ENCODE measurements around the gene NEO1. TPM values are rescaled to one million over a fixed set of nuclear protein-coding genes. Genes with fewer than 3 reads are reported as not detected.

NEO1 gene
- total and polyA plus RNA-seq, 2 experiments from 2014 or later = 39.1 to 64.0 TPM

DNA sequence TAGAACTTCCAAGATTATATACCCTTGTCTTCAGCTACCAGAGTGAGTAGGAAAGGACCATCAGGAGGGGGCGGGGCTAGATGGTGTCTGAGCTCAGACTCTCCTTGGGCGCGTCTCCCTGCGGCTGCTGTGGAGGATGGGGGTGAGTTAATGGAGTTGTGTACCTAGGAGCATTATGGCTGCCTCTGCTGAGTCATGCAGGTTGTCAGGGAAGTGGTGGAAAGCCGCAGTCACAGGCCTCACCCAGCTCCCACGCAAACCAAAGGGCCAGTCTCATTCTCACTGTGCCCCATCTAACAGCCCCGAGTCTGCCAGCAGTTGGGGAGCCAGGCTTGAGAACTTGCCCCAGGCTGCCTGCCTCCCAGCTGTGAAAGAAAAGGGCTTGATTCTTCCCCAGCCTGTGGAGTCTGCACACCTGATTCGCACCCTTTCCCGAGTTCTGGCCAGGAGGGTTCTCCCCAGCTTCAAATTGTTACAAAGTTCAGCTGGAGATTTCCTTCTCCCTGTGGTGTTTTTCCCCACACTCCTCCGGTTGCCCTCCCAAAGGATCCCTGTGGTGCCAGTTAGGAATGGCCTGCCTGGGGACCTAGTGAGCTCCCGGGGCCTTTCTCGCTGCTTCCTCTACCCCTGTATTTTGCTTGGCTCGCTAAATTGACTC is 173.2 kb downstream of the NEO1 start:
- WGBS (ENCODE audit: low lambda C conversion rate, missing lambda C conversion rate) = 87% methylated on average over 13 of the region's 13 CpGs
- no peak overlapping the region for H2AFZ ChIP-seq
- TF ChIP-seq, protein P1, sequence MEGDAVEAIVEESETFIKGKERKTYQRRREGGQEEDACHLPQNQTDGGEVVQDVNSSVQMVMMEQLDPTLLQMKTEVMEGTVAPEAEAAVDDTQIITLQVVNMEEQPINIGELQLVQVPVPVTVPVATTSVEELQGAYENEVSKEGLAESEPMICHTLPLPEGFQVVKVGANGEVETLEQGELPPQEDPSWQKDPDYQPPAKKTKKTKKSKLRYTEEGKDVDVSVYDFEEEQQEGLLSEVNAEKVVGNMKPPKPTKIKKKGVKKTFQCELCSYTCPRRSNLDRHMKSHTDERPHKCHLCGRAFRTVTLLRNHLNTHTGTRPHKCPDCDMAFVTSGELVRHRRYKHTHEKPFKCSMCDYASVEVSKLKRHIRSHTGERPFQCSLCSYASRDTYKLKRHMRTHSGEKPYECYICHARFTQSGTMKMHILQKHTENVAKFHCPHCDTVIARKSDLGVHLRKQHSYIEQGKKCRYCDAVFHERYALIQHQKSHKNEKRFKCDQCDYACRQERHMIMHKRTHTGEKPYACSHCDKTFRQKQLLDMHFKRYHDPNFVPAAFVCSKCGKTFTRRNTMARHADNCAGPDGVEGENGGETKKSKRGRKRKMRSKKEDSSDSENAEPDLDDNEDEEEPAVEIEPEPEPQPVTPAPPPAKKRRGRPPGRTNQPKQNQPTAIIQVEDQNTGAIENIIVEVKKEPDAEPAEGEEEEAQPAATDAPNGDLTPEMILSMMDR (IDR thresholded peaks at IDR 0.05; ENCODE audit: poor library complexity) = no peak
- TF ChIP-seq EZH2phosphoT487 (IDR thresholded peaks at IDR 0.05; ENCODE audit: low read depth, severe bottlenecking, unreplicated experiment) = no peak
- no peak for TF ChIP-seq EZH2 (IDR thresholded peaks at IDR 0.05; ENCODE audit: borderline replicate concordance)
- no peaks in the 10 kb centered on the region for H3K27me3 ChIP-seq
- H3K9me2 ChIP-seq (replicated peaks; ENCODE audit: insufficient read depth) = no peaks in the 10 kb centered on the region
- no peak overlapping the region for H3K4me3 ChIP-seq
- H3K36me3 ChIP-seq (replicated peaks; ENCODE audit: insufficient read depth, low read depth) = no peaks in the 10 kb centered on the region
- no peak overlapping the region for H3K27ac ChIP-seq
- H3K4me1 ChIP-seq (ENCODE audit: insufficient read depth) = no peaks in the 10 kb centered on the region
- no peaks in the 10 kb centered on the region for H3K9me3 ChIP-seq (ENCODE audit: low read depth)
- no peaks in the 10 kb centered on the region for H4K20me1 ChIP-seq (ENCODE audit: insufficient read depth, poor library complexity, severe bottlenecking)
- H3K79me2 ChIP-seq = peaks cover 3% of the 10 kb centered on the region
- no peak overlapping the region for H3K4me2 ChIP-seq
- peak; percentile 23 for DNase-seq (ENCODE audit: low spot score)

DNA sequence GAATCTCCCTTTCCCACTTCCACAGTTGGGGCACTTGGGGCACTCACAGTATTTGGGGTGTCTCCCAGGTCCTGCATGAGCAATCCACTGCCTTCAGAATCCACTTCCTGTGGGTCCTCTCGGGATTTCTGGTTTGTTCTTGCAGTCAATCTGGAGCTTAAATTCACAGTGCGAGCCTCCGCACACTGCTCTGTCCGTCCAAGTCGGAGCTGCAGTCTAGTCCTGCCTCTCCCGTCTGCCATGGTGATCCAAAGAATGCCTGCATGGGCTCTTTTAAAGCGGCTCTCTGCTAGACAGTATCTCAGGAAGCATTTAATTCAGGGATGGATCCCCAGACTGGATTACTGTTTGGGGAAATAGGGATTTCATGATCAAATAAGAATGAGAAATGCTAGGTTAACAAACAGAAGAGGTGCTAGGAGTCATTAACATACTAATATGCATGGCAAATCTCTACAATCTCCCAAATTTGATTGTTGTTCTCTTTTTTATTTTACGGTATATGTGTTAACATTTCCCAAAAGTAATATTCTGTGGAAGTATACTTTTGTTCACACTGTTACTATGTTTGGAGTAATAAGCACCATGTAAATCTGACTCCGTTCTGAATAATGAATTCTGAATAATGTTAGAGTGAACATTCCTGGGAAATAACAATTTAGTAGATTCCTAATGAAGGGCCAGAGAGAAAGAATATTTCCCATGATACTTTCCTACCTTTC is 174.0 kb downstream of the NEO1 start:
- H3K4me2 ChIP-seq = no peak overlapping the region
- no peak for DNase-seq (ENCODE audit: low spot score)
- H3K27ac ChIP-seq = no peak overlapping the region
- H3K79me2 ChIP-seq = peaks cover 6% of the 10 kb centered on the region
- no peak overlapping the region for H2AFZ ChIP-seq
- H3K4me3 ChIP-seq = no peak overlapping the region
- 91% methylated on average over 9 of the region's 9 CpGs for WGBS (ENCODE audit: low lambda C conversion rate, missing lambda C conversion rate)
- H3K9me3 ChIP-seq (ENCODE audit: low read depth) = no peaks in the 10 kb centered on the region
- TF ChIP-seq, protein P1 (IDR thresholded peaks at IDR 0.05; ENCODE audit: poor library complexity) = no peak
- TF ChIP-seq EZH2 (IDR thresholded peaks at IDR 0.05; ENCODE audit: borderline replicate concordance) (no peak), EZH2phosphoT487 (IDR thresholded peaks at IDR 0.05; ENCODE audit: low read depth, severe bottlenecking, unreplicated experiment) (no peak)
- no peaks in the 10 kb centered on the region for H3K9me2 ChIP-seq (replicated peaks; ENCODE audit: insufficient read depth)
- H3K27me3 ChIP-seq = no peaks in the 10 kb centered on the region
- H4K20me1 ChIP-seq (ENCODE audit: insufficient read depth, poor library complexity, severe bottlenecking) = no peaks in the 10 kb centered on the region
- no peaks in the 10 kb centered on the region for H3K36me3 ChIP-seq (replicated peaks; ENCODE audit: insufficient read depth, low read depth)
- no peaks in the 10 kb centered on the region for H3K4me1 ChIP-seq (ENCODE audit: insufficient read depth)

DNA sequence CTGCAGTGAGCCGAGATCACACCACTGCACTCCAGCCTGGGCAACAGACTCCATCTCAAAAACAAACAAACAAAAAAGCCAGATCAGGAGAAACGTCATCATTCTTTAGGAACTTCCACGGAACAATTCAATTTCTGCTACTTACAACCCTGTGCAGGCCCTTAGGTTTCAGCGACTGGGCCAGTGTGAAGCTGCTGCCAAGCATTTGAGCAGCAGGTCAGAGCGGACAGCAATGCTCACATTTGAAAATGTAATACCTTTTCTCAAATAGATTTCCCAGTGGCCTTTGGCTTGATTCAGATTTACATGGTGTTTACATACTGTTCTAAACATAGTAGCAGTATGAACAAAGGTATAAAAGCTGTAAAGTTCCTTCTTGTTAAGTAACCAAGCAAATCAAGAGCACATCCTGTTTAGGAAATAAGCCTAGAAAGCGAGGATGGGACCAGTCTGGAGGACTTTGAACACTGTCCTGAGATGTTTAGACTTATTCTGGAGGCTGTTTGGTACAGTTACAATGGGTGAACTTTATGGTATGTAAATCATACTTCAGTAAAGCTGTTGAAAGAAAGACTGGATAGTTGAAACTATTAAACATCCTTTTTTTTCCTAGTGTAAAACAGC is 175.3 kb downstream of the NEO1 start:
- DNase-seq (ENCODE audit: low spot score) = no peak
- H3K4me2 ChIP-seq = no peak overlapping the region
- peaks cover 6% of the 10 kb centered on the region for H3K79me2 ChIP-seq
- H3K27me3 ChIP-seq = no peaks in the 10 kb centered on the region
- no peaks in the 10 kb centered on the region for H4K20me1 ChIP-seq (ENCODE audit: insufficient read depth, poor library complexity, severe bottlenecking)
- no peak overlapping the region for H3K4me3 ChIP-seq
- WGBS (ENCODE audit: low lambda C conversion rate, missing lambda C conversion rate) = 76% methylated on average over 6 of the region's 6 CpGs
- no peaks in the 10 kb centered on the region for H3K36me3 ChIP-seq (replicated peaks; ENCODE audit: insufficient read depth, low read depth)
- no peak for TF ChIP-seq EZH2phosphoT487 (IDR thresholded peaks at IDR 0.05; ENCODE audit: low read depth, severe bottlenecking, unreplicated experiment)
- TF ChIP-seq, protein P1 (IDR thresholded peaks at IDR 0.05; ENCODE audit: poor library complexity) = no peak
- TF ChIP-seq EZH2 (IDR thresholded peaks at IDR 0.05; ENCODE audit: borderline replicate concordance) = no peak
- H3K9me3 ChIP-seq (ENCODE audit: low read depth) = no peaks in the 10 kb centered on the region
- H3K9me2 ChIP-seq (replicated peaks; ENCODE audit: insufficient read depth) = no peaks in the 10 kb centered on the region
- peak overlapping the region; percentile 2 for H3K27ac ChIP-seq
- H2AFZ ChIP-seq = no peak overlapping the region
- H3K4me1 ChIP-seq (ENCODE audit: insufficient read depth) = no peaks in the 10 kb centered on the region

Measured in hepatocyte (in vitro differentiated cells).